A549 (cell line): ENCODE measurements around the gene F11R. TPM values are rescaled to one million over a fixed set of nuclear protein-coding genes. Genes with fewer than 3 reads are reported as not detected.

ENCODE experiments used
- ATAC-seq, 2 experiments: fragments of 200-7000 bp in 1 of 2; fragments of >200 bp in 1 of 2; cut with Nextera tagmentation in 1 of 2; cut with Tn5 transposase in 1 of 2; 3 replicates each; pipeline versions ENCODE4 v1.8.0 to v1.9.1; 2018 to 2020; ENCODE audit warnings: mild to moderate bottlenecking in 1 of 2, moderate library complexity in 1 of 2
- CTCF ChIA-PET: fragments of 300-600 bp; sonication (Branson Sonifier 250); formaldehyde crosslinking; extraction: SDS; loops from one replicate; lab custom pipeline; 2021; ENCODE audit warnings: antibody characterized with exemption, inconsistent platforms; lab: Yijun Ruan, JAX
- POLR2A ChIA-PET: fragments of 350-600 bp; formaldehyde crosslinking; extraction: SDS; loops from one replicate; lab custom pipeline; 2021; ENCODE audit warnings: antibody characterized with exemption, inconsistent platforms; lab: Yijun Ruan, JAX
- DNase-seq, 2 experiments: peaks; one replicate each; pipeline versions ENCODE4 v3.0.0 to v3.0.0-alpha.2; 2011 to 2016; ENCODE audit warnings: low read depth in 1 of 2, low spot score in 1 of 2
- FAIRE-seq: peaks from 2 replicates; lab custom pipeline; 2011; peaks lifted over from hg19 to GRCh38; lab: Jason Lieb, UNC
- H3K27ac ChIP-seq, 2 experiments: fragments of >200 bp; sonication (Bioruptor Twin); formaldehyde crosslinking; 3 replicates each; pipeline ENCODE4 v1.5.1; 2016 to 2017
- H3K4me1 ChIP-seq: fragments of >200 bp; sonication (Bioruptor Twin); formaldehyde crosslinking; 3 replicates; pipeline ENCODE4 v1.6.1; 2016
- H3K4me2 ChIP-seq: fragments of >200 bp; sonication (Bioruptor Twin); formaldehyde crosslinking; 3 replicates; pipeline ENCODE4 v1.6.1; 2016
- H3K4me3 ChIP-seq: fragments of >200 bp; sonication (Bioruptor Twin); formaldehyde crosslinking; 3 replicates; pipeline ENCODE4 v1.5.1; 2016
- H3K9me3 ChIP-seq: fragments of >200 bp; sonication (Bioruptor Twin); formaldehyde crosslinking; 3 replicates; pipeline ENCODE4 v1.6.1; 2016
- CBX2 ChIP-seq: fragments of 200-600 bp; sonication (generic); IDR thresholded peaks from 2 replicates; pipeline ENCODE4 v1.6.1; 2016; ENCODE audit warnings: low read depth, mild to moderate bottlenecking, borderline replicate concordance
- CBX8 ChIP-seq: fragments of 200-600 bp; sonication (generic); IDR thresholded peaks from 2 replicates; pipeline ENCODE4 v1.6.1; 2016
- CEBPB ChIP-seq, 2 experiments: fragments of >200 bp in 1 of 2; sonication (Bioruptor Twin) in 1 of 2; formaldehyde crosslinking in 1 of 2; IDR thresholded peaks; 2 replicates each; pipeline ENCODE4 v1.6.1; 2012 to 2016
- FOSB ChIP-seq: fragments of 250-450 bp; sonication (Bioruptor Pico); IDR thresholded peaks from 2 replicates; pipeline ENCODE4 v1.5.0; 2020; ENCODE audit warnings: mild to moderate bottlenecking, moderate library complexity
- FOSL2 ChIP-seq, 2 experiments: fragments of 450-650 bp in 1 of 2; fragments of >200 bp in 1 of 2; sonication (Bioruptor Twin) in 1 of 2; formaldehyde crosslinking; IDR thresholded peaks; 2 replicates each; pipeline versions ENCODE4 v1.5.0 to v1.6.1; 2016 to 2020; ENCODE audit warnings: mild to moderate bottlenecking in 1 of 2, moderate library complexity in 1 of 2
- GATA3 ChIP-seq: IDR thresholded peaks from 2 replicates; pipeline ENCODE4 v1.6.1; 2012; ENCODE audit warnings: borderline replicate concordance
- HEYL ChIP-seq: fragments of 250-450 bp; sonication (Bioruptor Pico); IDR thresholded peaks from 2 replicates; pipeline ENCODE4 v1.8.0; 2021; ENCODE audit warnings: mild to moderate bottlenecking, moderate library complexity
- HOXA7 ChIP-seq: fragments of 250-450 bp; sonication (Bioruptor Pico); IDR thresholded peaks from 2 replicates; pipeline ENCODE4 v1.5.0; 2020; ENCODE audit warnings: mild to moderate bottlenecking, moderate library complexity
- HOXB13 ChIP-seq: fragments of 250-450 bp; sonication (Bioruptor Pico); IDR thresholded peaks from 2 replicates; pipeline ENCODE4 v1.5.0; 2020; ENCODE audit warnings: low read depth, mild to moderate bottlenecking, moderate library complexity
- HOXB5 ChIP-seq: fragments of 250-450 bp; sonication (Bioruptor Pico); IDR thresholded peaks from 2 replicates; pipeline ENCODE4 v1.5.0; 2020; ENCODE audit warnings: mild to moderate bottlenecking, moderate library complexity
- JUN ChIP-seq, 2 experiments: fragments of >200 bp; sonication (Bioruptor Twin); formaldehyde crosslinking; IDR thresholded peaks; 2 replicates in 1 of 2; 3 replicates in 1 of 2; pipeline ENCODE4 v1.6.1; 2016 to 2017
- JUNB ChIP-seq: fragments of >200 bp; sonication (Bioruptor Twin); formaldehyde crosslinking; IDR thresholded peaks from 2 replicates; pipeline ENCODE4 v1.6.1; 2016
- NFE2L2 ChIP-seq: fragments of 150-350 bp; conservative IDR thresholded peaks from 2 replicates; pipeline ENCODE4 v1.6.1; 2014; ENCODE audit warnings: low read length
- NPAS2 ChIP-seq: fragments of 250-450 bp; sonication (Bioruptor Pico); IDR thresholded peaks from 2 replicates; pipeline ENCODE4 v1.8.0; 2022; ENCODE audit warnings: mild to moderate bottlenecking, moderate library complexity, borderline replicate concordance
- NR3C1 ChIP-seq: fragments of >200 bp; sonication (Bioruptor Twin); formaldehyde crosslinking; IDR thresholded peaks from 3 replicates; pipeline ENCODE4 v1.6.1; 2017
- POLR2A ChIP-seq: IDR thresholded peaks from 2 replicates; pipeline ENCODE4 v1.6.1; 2012; ENCODE audit warnings: mild to moderate bottlenecking, low read length
- POLR2AphosphoS2 ChIP-seq: conservative IDR thresholded peaks from 2 replicates; pipeline ENCODE4 v1.6.1; 2012; ENCODE audit warnings: low read length, improper control_type of control experiment, inconsistent platforms
- TP53 ChIP-seq: fragments of 250-450 bp; sonication (Bioruptor Pico); IDR thresholded peaks from 2 replicates; pipeline ENCODE4 v1.5.0; 2021; ENCODE audit warnings: mild to moderate bottlenecking, moderate library complexity
- ZNF302 ChIP-seq: fragments of 250-450 bp; sonication (Bioruptor Pico); IDR thresholded peaks from 2 replicates; pipeline ENCODE4 v1.9.0; 2021; ENCODE audit warnings: inconsistent platforms, mild to moderate bottlenecking, moderate library complexity
- WGBS: methylation state at CpG from one replicate; pipeline ENCODE4 v1.1.6; 2017; ENCODE audit errors: missing lambda C conversion rate; 5-methylcytosine and 5-hydroxymethylcytosine counted together
- polyA plus RNA-seq, 4 experiments: library from polyadenylated mRNA; depleted of rRNA in 3 of 4; stranded (reverse); fragments of >200 nt; fragmentation: RNase III in 1 of 4; extraction: RNeasy Plus Mini Kit Qiagen cat#74134 plus additional on column Dnase treatment in 1 of 4; gene quantifications; 2 replicates in 3 of 4; 3 replicates in 1 of 4; pipeline ENCODE4 v1.2.3, GENCODE V29; 2011 to 2017
- TF ChIP-seq, protein P1 (sequence below): IDR thresholded peaks from 2 replicates; pipeline ENCODE4 v1.6.1; 2012
- TF ChIP-seq, protein P2 (sequence below): fragments of 200-600 bp; sonication (generic); IDR thresholded peaks from 2 replicates; pipeline ENCODE4 v1.6.1; 2016; ENCODE audit warnings: antibody characterized with exemption, mild to moderate bottlenecking, moderate library complexity
- TF ChIP-seq, protein P3 (sequence below): fragments of 150-350 bp; IDR thresholded peaks from 2 replicates; pipeline ENCODE4 v1.6.1; 2014; ENCODE audit warnings: low read depth, mild to moderate bottlenecking, low read length
- TF ChIP-seq, protein P4 (sequence below): IDR thresholded peaks from 2 replicates; pipeline ENCODE4 v1.6.1; 2012
- TF ChIP-seq, protein P5 (sequence below): fragments of 250-450 bp; sonication (Bioruptor Pico); IDR thresholded peaks from 2 replicates; pipeline ENCODE4 v1.5.0; 2021; ENCODE audit warnings: mild to moderate bottlenecking, moderate library complexity, borderline replicate concordance

Gene F11R
- polyA plus RNA-seq, 2 of the 4 experiments (the other 2 are of a cell fraction): 30.3 to 62.0 TPM

DNA sequence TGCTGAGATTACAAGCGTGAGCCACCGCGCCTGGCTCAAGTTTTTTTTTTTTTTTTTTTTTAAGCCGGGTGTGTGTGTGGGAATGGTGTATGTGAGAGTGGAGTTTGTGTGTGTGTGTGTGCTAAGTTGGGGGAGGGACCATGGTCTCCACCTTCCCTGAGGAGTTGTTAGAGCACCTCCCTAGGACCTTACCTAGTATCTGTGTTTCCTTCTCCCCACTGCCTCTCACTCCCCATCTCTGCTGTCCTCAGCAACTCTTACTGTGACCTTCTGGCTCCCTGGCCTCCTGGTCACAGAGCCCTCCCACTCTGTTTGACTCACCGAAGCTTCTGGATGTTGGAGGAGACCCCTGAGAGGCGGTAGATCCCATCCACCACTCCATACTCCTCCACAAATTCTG is 38.3 kb upstream of the F11R start:
- no peak for DNase-seq
- POLR2A ChIA-PET: interaction anchor here (1.1 kb wide), 1 partner anchor 14 kb away, joined by 5 read pairs; the partner anchor contains the start of gene USF1
- FAIRE-seq: no peak
- H3K4me1 ChIP-seq: no peaks in the 10 kb centered on the region
- no peak overlapping the region for H3K4me3 ChIP-seq
- TF ChIP-seq, protein P1, sequence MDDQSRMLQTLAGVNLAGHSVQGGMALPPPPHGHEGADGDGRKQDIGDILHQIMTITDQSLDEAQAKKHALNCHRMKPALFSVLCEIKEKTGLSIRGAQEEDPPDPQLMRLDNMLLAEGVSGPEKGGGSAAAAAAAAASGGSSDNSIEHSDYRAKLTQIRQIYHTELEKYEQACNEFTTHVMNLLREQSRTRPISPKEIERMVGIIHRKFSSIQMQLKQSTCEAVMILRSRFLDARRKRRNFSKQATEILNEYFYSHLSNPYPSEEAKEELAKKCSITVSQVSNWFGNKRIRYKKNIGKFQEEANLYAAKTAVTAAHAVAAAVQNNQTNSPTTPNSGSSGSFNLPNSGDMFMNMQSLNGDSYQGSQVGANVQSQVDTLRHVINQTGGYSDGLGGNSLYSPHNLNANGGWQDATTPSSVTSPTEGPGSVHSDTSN: no peak
- TF ChIP-seq CBX2: no peak
- TF ChIP-seq HOXA7 (CRISPR knock-in tag): no peak
- TF ChIP-seq TP53: no peak
- TF ChIP-seq ZNF302 (CRISPR knock-in tag): no peak
- TF ChIP-seq HOXB5 (CRISPR knock-in tag): no peak
- no peak for TF ChIP-seq NFE2L2
- TF ChIP-seq FOSL2 (IDR thresholded peaks at IDR 0.05): no peak
- no peak for TF ChIP-seq FOSL2 (CRISPR knock-in tag; IDR thresholded peaks at IDR 0.05)
- TF ChIP-seq POLR2AphosphoS2: no peak
- TF ChIP-seq JUN (IDR thresholded peaks at IDR 0.05): no peak
- TF ChIP-seq, protein P2, sequence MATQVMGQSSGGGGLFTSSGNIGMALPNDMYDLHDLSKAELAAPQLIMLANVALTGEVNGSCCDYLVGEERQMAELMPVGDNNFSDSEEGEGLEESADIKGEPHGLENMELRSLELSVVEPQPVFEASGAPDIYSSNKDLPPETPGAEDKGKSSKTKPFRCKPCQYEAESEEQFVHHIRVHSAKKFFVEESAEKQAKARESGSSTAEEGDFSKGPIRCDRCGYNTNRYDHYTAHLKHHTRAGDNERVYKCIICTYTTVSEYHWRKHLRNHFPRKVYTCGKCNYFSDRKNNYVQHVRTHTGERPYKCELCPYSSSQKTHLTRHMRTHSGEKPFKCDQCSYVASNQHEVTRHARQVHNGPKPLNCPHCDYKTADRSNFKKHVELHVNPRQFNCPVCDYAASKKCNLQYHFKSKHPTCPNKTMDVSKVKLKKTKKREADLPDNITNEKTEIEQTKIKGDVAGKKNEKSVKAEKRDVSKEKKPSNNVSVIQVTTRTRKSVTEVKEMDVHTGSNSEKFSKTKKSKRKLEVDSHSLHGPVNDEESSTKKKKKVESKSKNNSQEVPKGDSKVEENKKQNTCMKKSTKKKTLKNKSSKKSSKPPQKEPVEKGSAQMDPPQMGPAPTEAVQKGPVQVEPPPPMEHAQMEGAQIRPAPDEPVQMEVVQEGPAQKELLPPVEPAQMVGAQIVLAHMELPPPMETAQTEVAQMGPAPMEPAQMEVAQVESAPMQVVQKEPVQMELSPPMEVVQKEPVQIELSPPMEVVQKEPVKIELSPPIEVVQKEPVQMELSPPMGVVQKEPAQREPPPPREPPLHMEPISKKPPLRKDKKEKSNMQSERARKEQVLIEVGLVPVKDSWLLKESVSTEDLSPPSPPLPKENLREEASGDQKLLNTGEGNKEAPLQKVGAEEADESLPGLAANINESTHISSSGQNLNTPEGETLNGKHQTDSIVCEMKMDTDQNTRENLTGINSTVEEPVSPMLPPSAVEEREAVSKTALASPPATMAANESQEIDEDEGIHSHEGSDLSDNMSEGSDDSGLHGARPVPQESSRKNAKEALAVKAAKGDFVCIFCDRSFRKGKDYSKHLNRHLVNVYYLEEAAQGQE: no peak
- TF ChIP-seq NR3C1: no peak
- H3K27ac ChIP-seq: no peak overlapping the region
- ATAC-seq: peak in 1 of 2 experiments; percentile 28; a peak in 1 of 6 replicates
- H3K4me2 ChIP-seq: no peak overlapping the region
- 79% methylated on average over 6 of the region's 6 CpGs for WGBS
- CTCF ChIA-PET: interaction anchor here (0.6 to 4.8 kb wide), 8 partner anchors 11 to 241 kb away, joined by 3 to 35 read pairs (median 3); partner anchors contain the start of genes KLHDC9 and USF1
- no peaks in the 10 kb centered on the region for H3K9me3 ChIP-seq

DNA sequence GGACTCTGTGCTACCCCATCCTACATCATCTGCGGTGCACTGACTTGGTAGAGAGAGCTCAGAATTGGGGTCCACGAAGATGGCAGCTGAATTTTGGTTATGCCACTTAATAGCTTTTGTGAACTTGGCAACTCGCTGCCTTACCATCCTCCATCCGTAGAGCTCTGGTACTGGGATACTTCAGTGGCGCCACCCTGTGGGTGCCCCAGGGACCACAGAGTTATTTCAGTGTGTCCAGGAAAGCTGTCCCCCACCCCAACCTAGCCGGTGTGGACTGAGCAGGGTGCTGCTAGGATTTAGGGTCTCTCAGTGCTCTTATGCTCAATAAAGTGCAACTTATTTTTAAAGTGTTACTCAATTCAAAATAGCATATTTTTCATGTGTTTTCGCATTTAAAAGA is 33.9 kb upstream of the F11R start:
- Histone ChIP-seq H3K9me3 (peaks cover 5% of the 10 kb centered on the region; the same call in 2 of the 3 replicates), H3K4me2 (no peak overlapping the region), H3K27ac (no peak overlapping the region), H3K4me1 (no peaks in the 10 kb centered on the region)
- POLR2A ChIA-PET: no interaction called here
- CTCF ChIA-PET: interaction anchor here (0.9 to 1.7 kb wide), 6 partner anchors 10 to 67 kb away, joined by 3 to 8 read pairs (median 4); partner anchors contain the start of gene KLHDC9
- 52% methylated on average over 7 of the region's 7 CpGs for WGBS
- DNase-seq: no peak
- TF ChIP-seq NPAS2 (CRISPR knock-in tag) (no peak), HOXB13 (CRISPR knock-in tag) (no peak), JUNB (no peak), POLR2A (no peak), CEBPB (IDR thresholded peaks at IDR 0.05) (no peak), FOSB (CRISPR knock-in tag) (no peak), HEYL (no peak), CBX8 (no peak), GATA3 (no peak), CBX2 (no peak)
- TF ChIP-seq, protein P3, sequence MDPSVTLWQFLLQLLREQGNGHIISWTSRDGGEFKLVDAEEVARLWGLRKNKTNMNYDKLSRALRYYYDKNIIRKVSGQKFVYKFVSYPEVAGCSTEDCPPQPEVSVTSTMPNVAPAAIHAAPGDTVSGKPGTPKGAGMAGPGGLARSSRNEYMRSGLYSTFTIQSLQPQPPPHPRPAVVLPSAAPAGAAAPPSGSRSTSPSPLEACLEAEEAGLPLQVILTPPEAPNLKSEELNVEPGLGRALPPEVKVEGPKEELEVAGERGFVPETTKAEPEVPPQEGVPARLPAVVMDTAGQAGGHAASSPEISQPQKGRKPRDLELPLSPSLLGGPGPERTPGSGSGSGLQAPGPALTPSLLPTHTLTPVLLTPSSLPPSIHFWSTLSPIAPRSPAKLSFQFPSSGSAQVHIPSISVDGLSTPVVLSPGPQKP: no peak
- TF ChIP-seq, protein P4, sequence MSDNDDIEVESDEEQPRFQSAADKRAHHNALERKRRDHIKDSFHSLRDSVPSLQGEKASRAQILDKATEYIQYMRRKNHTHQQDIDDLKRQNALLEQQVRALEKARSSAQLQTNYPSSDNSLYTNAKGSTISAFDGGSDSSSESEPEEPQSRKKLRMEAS: no peak
- TF ChIP-seq, protein P5, sequence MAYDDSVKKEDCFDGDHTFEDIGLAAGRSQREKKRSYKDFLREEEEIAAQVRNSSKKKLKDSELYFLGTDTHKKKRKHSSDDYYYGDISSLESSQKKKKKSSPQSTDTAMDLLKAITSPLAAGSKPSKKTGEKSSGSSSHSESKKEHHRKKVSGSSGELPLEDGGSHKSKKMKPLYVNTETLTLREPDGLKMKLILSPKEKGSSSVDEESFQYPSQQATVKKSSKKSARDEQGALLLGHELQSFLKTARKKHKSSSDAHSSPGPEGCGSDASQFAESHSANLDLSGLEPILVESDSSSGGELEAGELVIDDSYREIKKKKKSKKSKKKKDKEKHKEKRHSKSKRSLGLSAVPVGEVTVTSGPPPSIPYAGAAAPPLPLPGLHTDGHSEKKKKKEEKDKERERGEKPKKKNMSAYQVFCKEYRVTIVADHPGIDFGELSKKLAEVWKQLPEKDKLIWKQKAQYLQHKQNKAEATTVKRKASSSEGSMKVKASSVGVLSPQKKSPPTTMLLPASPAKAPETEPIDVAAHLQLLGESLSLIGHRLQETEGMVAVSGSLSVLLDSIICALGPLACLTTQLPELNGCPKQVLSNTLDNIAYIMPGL (CRISPR knock-in tag): no peak
- TF ChIP-seq, all 56 proteins: peak for 0
- ATAC-seq: no peak
- no peak overlapping the region for H3K4me3 ChIP-seq
- FAIRE-seq: no peak
